MG63 (cell line): ENCODE measurements around the gene ARCN1. TPM values are rescaled to one million over a fixed set of nuclear protein-coding genes. Genes with fewer than 3 reads are reported as not detected.

Experiments used
- DNase-seq: peaks from one replicate; pipeline ENCODE4 v3.0.0-alpha.2; 2020
- H3K27me3 ChIP-seq: fragments of 250-450 bp; sonication (Bioruptor Pico); 2 replicates; pipeline ENCODE4 v1.5.1; 2020; ENCODE audit warnings: mild to moderate bottlenecking, moderate library complexity
- H3K36me3 ChIP-seq: fragments of 250-450 bp; sonication (Bioruptor Pico); 2 replicates; pipeline ENCODE4 v1.5.1; 2020; ENCODE audit warnings: mild to moderate bottlenecking, moderate library complexity
- H3K4me3 ChIP-seq: fragments of 250-450 bp; sonication (Bioruptor Pico); 2 replicates; pipeline ENCODE4 v1.5.1; 2020; ENCODE audit warnings: mild to moderate bottlenecking, moderate library complexity
- H3K9me3 ChIP-seq: fragments of 250-450 bp; sonication (Bioruptor Pico); 2 replicates; pipeline ENCODE4 v1.5.1; 2020; ENCODE audit warnings: mild to moderate bottlenecking, moderate library complexity
- total RNA-seq: library from RNA; depleted of rRNA; stranded (reverse); fragments of >200 nt; shearing (Covaris generic); gene quantifications from 2 replicates; pipeline ENCODE4 v1.2.3, GENCODE V29; 2014; ENCODE audit warnings: low replicate concordance

The ARCN1 gene
- total RNA-seq, 1 experiment from 2014 or later = 92.2 TPM

- DNase-seq = peak; percentile 98
- Histone ChIP-seq H3K4me3 (peak overlapping the region; percentile 69), H3K27me3 (no peaks in the 10 kb centered on the region), H3K9me3 (no peaks in the 10 kb centered on the region), H3K36me3 (peaks cover 47% of the 10 kb centered on the region)
Measured at GRCh38 chr11:118622376-118623268, 50.4 kb downstream of the ARCN1 start.

GRCh38 chr11:118623269-118623655 lies 51.1 kb downstream of the ARCN1 start:
- Histone ChIP-seq H3K9me3 (no peaks in the 10 kb centered on the region), H3K27me3 (no peaks in the 10 kb centered on the region), H3K4me3 (peak overlapping the region; percentile 26), H3K36me3 (peaks cover 54% of the 10 kb centered on the region)
- DNase-seq = peak; percentile 81

- H3K36me3 ChIP-seq = peaks cover 63% of the 10 kb centered on the region
- H3K9me3 ChIP-seq = no peaks in the 10 kb centered on the region
- peak; percentile 49 for DNase-seq
- H3K27me3 ChIP-seq = no peaks in the 10 kb centered on the region
- H3K4me3 ChIP-seq = no peak overlapping the region
Measured at GRCh38 chr11:118625036-118625690, 53.0 kb downstream of the ARCN1 start.

- Histone ChIP-seq H3K9me3 (no peaks in the 10 kb centered on the region), H3K36me3 (peaks cover 66% of the 10 kb centered on the region), H3K27me3 (no peaks in the 10 kb centered on the region), H3K4me3 (no peak overlapping the region)
- DNase-seq = peak; percentile 29
Measured at GRCh38 chr11:118625976-118626375, 53.8 kb downstream of the ARCN1 start.

GRCh38 chr11:118627566-118627965 lies 55.4 kb downstream of the ARCN1 start:
- DNase-seq = no peak
- Histone ChIP-seq H3K27me3 (no peaks in the 10 kb centered on the region), H3K4me3 (no peak overlapping the region), H3K36me3 (peaks cover 74% of the 10 kb centered on the region), H3K9me3 (no peaks in the 10 kb centered on the region)

GRCh38 chr11:118628031-118628430 lies 55.8 kb downstream of the ARCN1 start:
- Histone ChIP-seq H3K9me3 (no peaks in the 10 kb centered on the region), H3K27me3 (no peaks in the 10 kb centered on the region), H3K36me3 (peaks cover 74% of the 10 kb centered on the region), H3K4me3 (no peak overlapping the region)
- DNase-seq = no peak

- H3K36me3 ChIP-seq = peaks cover 75% of the 10 kb centered on the region
- no peak overlapping the region for H3K4me3 ChIP-seq
- no peaks in the 10 kb centered on the region for H3K27me3 ChIP-seq
- DNase-seq = no peak
- H3K9me3 ChIP-seq = no peaks in the 10 kb centered on the region
Measured at GRCh38 chr11:118628432-118628831, 56.2 kb downstream of the ARCN1 start.

- DNase-seq = no peak
- Histone ChIP-seq H3K9me3 (no peaks in the 10 kb centered on the region), H3K36me3 (peaks cover 75% of the 10 kb centered on the region), H3K27me3 (no peaks in the 10 kb centered on the region), H3K4me3 (no peak overlapping the region)
Measured at GRCh38 chr11:118628861-118629549, 56.8 kb downstream of the ARCN1 start.

- DNase-seq = no peak
- Histone ChIP-seq H3K4me3 (no peak overlapping the region), H3K9me3 (no peaks in the 10 kb centered on the region), H3K36me3 (peaks cover 67% of the 10 kb centered on the region), H3K27me3 (no peaks in the 10 kb centered on the region)
Measured at GRCh38 chr11:118629761-118630661, 57.8 kb downstream of the ARCN1 start.

GRCh38 chr11:118631142-118631909 lies 59.1 kb downstream of the ARCN1 start:
- Histone ChIP-seq H3K36me3 (peaks cover 67% of the 10 kb centered on the region), H3K4me3 (no peak overlapping the region), H3K27me3 (no peaks in the 10 kb centered on the region), H3K9me3 (no peaks in the 10 kb centered on the region)
- no peak for DNase-seq

GRCh38 chr11:118632577-118633318 lies 60.5 kb downstream of the ARCN1 start:
- no peak for DNase-seq
- Histone ChIP-seq H3K4me3 (no peak overlapping the region), H3K27me3 (no peaks in the 10 kb centered on the region), H3K9me3 (no peaks in the 10 kb centered on the region), H3K36me3 (peaks cover 67% of the 10 kb centered on the region)

- Histone ChIP-seq H3K36me3 (peaks cover 67% of the 10 kb centered on the region), H3K9me3 (no peaks in the 10 kb centered on the region), H3K4me3 (no peak overlapping the region), H3K27me3 (no peaks in the 10 kb centered on the region)
- no peak for DNase-seq
Measured at GRCh38 chr11:118633319-118633690, 61.1 kb downstream of the ARCN1 start.

- DNase-seq = no peak
- Histone ChIP-seq H3K36me3 (peaks cover 64% of the 10 kb centered on the region), H3K9me3 (no peaks in the 10 kb centered on the region), H3K27me3 (no peaks in the 10 kb centered on the region), H3K4me3 (no peak overlapping the region)
Measured at GRCh38 chr11:118633979-118634378, 61.8 kb downstream of the ARCN1 start.

- Histone ChIP-seq H3K9me3 (no peaks in the 10 kb centered on the region), H3K27me3 (no peaks in the 10 kb centered on the region), H3K36me3 (peaks cover 60% of the 10 kb centered on the region), H3K4me3 (no peak overlapping the region)
- DNase-seq = no peak
Measured at GRCh38 chr11:118634431-118635236, 62.4 kb downstream of the ARCN1 start.

- H3K4me3 ChIP-seq = no peak overlapping the region
- DNase-seq = no peak
- H3K36me3 ChIP-seq = peaks cover 61% of the 10 kb centered on the region
- H3K9me3 ChIP-seq = no peaks in the 10 kb centered on the region
- H3K27me3 ChIP-seq = no peaks in the 10 kb centered on the region
Measured at GRCh38 chr11:118635237-118635591, 63.0 kb downstream of the ARCN1 start.
